Stimulated activated CD8-positive, alpha-beta memory T cell treated with anti-CD3 and anti-CD28 coated beads, Interleukin-12 subunit alpha, Interleukin-12 subunit beta, amount 100 ng/mL, for 4 hours (primary cell): ENCODE results near the gene KIAA2012.
"Not testable (repeated sequence)": the region's sequence is repeated elsewhere in the genome, so short reads cannot be mapped to it uniquely, and the experiment has no call there.

Experiments used
- DNase-seq: peaks from one replicate; pipeline ENCODE4 v3.0.0-alpha.2; 2020; ENCODE audit warnings: low read depth

KIAA2012 gene

GRCh38 chr2:202116691-202117090 is 43.6 kb downstream of the KIAA2012 start:
- no peak for DNase-seq

- DNase-seq = no peak
Observed at GRCh38 chr2:202118168-202118567, 45.1 kb downstream of the KIAA2012 start.

GRCh38 chr2:202120828-202121227 is 47.8 kb downstream of the KIAA2012 start:
- no peak for DNase-seq

- no peak for DNase-seq
Observed at GRCh38 chr2:202121532-202122162, 48.6 kb downstream of the KIAA2012 start.

- DNase-seq = no peak
Observed at GRCh38 chr2:202122163-202122540, 49.1 kb downstream of the KIAA2012 start.

- no peak for DNase-seq
Observed at GRCh38 chr2:202122980-202123720, 50.1 kb downstream of the KIAA2012 start.

GRCh38 chr2:202124286-202124685 is 51.2 kb downstream of the KIAA2012 start:
- no peak for DNase-seq

GRCh38 chr2:202127687-202128331 is 54.8 kb downstream of the KIAA2012 start:
- DNase-seq = no peak

- DNase-seq = no peak
Observed at GRCh38 chr2:202129841-202130240, 56.8 kb downstream of the KIAA2012 start.

- DNase-seq = no peak
Observed at GRCh38 chr2:202133200-202133908, 60.3 kb downstream of the KIAA2012 start.

- DNase-seq = no peak
Observed at GRCh38 chr2:202133909-202134265, 60.8 kb downstream of the KIAA2012 start.

GRCh38 chr2:202135091-202135874 is 62.2 kb downstream of the KIAA2012 start:
- DNase-seq = no peak

GRCh38 chr2:202136039-202136438 is 63.0 kb downstream of the KIAA2012 start:
- DNase-seq = not testable (repeated sequence)

- DNase-seq = no peak
Observed at GRCh38 chr2:202136526-202136925, 63.5 kb downstream of the KIAA2012 start.

- DNase-seq = no peak
Observed at GRCh38 chr2:202140522-202141252, 67.6 kb downstream of the KIAA2012 start.

GRCh38 chr2:202141329-202141947 is 68.4 kb downstream of the KIAA2012 start:
- DNase-seq = no peak

GRCh38 chr2:202142540-202142939 is 69.5 kb downstream of the KIAA2012 start:
- no peak for DNase-seq

GRCh38 chr2:202147775-202148174 is 74.7 kb downstream of the KIAA2012 start:
- DNase-seq = no peak

GRCh38 chr2:202148515-202149154 is 75.6 kb downstream of the KIAA2012 start:
- no peak for DNase-seq

GRCh38 chr2:202149155-202149762 is 76.2 kb downstream of the KIAA2012 start:
- no peak for DNase-seq
